ENCODE data around the gene DPH1.

The DPH1 gene

GRCh38 chr17:2050300-2051060, 20.5 kb downstream of the DPH1 start:
- DNase-seq = peak; percentile 85

DNA sequence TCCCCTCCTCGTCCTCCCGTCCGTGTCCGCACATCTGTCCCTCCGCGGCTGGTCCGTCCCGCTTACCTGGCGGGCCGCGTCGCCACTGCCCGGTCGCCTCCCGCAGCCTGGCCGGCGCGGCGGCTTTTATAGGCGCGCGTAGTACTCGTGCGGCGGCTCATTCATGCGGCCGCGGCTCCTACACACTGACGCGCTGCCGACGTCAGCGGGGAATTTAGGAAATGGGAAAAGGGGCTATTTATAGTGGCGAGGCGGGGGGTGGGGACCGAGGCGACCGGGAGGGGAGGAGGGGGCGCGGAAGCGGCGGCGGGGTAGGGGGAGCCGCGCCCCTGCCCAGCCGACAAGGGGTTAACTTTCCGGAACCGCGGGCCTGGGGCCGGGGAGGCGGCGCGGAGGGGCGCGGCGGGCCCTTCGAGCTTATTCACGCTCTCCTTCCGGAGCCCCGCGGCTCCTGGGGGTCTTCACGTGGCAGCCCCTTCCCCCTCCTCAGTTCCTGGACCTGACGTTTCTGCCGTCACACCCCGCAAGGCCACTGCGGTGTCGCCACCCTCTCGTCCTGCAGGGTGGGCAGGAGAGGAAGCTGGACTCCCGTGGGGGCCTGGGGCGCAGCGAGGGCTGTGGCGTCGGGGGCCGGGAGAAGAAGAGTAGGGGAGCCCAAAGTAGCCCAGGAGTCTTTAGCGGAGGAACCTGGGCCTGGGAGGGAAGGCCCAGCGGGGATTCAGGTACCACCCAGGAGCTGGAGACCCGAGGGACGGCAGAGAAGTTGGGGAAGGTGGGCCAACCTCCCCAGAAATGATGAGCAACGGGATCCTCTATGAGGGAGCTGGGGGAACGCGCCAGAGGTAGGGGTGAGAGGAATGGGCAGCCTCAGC, 21.3 kb downstream of the DPH1 start:
- DNase-seq = no peak

DNA sequence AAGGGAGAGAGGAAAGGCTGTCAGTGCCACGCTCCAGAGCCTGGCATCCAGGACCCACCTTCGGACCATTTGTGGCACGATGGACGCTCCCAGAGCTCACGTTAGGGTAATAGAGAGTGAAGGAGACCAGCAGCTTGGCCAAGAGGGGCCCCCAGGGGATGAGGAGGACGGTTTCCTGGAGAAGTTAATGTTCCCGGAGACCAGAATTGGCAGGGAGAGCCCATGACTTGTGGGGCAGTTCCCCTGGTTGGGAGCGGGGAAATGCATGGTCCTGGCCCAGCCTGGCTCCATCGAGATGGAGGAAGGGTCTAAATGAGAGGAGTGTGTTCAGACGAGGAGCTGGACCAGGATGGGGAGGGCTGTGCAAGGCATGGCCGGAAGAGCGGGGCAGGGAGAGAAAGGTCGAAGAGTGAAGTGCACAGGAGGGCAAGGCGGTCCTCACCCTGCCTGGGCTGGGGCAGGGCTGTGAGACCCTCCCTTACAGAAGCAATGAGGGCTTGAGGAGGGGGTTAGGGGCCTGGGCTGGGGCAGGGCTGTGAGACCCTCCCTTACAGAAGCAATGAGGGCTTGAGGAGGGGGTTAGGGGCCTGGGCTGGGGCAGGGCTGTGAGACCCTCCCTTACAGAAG, 22.1 kb downstream of the DPH1 start:
- DNase-seq = no peak

- DNase-seq = peak; percentile 81
Observed at GRCh38 chr17:2053380-2054261, 23.7 kb downstream of the DPH1 start.

DNA sequence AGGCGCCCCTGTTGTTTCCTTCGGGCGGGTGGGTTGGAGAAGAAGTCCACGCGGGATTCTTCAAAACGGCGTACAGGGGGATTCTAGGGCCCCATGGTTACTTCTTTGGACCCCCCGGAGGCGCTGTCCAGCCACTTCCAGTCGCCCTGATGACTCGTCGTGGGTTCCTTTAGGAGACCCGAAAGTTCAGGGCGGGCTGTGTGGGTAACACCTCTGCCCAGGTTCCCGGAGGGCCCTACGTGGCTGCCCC, 24.2 kb downstream of the DPH1 start:
- peak; percentile 67 for DNase-seq

DNA sequence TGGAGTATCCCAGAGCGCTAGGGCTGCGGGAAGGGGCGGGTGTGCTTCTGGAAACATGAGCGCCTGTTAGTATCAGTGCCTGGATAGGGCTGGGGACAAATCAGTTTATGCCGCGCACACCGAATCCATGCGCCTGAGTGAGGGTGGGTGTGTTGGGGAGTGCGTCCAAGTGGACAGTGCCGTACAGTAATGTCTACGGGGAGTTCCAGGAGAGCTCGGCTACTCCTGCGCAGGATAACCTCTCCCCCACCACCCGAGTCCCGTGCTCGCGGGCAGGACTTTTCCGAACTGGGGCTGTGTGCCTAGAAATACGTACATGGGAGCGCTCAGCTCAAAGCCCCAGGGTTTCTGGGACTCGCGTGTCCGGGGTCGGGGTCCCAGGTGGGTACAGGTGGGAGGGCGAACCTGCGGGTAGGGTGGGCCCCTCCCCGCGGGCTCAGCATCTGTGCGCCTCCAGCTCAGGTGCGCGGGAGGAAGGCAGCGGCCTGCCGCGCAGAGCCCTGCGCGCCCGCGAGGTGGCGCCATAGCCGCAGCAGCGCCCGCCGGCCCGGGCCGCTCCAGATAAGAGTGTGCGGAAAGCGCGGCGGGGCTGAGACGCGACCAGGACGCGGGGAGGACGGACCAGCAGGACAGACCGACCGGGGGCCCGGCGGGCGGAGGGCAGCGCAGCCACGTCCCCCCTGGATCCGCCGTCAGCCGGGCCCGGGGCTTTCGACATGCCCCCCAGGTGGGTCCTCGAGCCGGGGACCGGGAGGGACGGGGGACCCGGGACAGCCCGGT, 24.7 kb downstream of the DPH1 start, which contains the start of gene HIC1:
HIC1 (plus strand) TSS at position 592 of the 780 bp plus-strand sequence. CDS start 1,588 bp downstream, outside the sequence.
- peak; percentile 88 for DNase-seq

DNA sequence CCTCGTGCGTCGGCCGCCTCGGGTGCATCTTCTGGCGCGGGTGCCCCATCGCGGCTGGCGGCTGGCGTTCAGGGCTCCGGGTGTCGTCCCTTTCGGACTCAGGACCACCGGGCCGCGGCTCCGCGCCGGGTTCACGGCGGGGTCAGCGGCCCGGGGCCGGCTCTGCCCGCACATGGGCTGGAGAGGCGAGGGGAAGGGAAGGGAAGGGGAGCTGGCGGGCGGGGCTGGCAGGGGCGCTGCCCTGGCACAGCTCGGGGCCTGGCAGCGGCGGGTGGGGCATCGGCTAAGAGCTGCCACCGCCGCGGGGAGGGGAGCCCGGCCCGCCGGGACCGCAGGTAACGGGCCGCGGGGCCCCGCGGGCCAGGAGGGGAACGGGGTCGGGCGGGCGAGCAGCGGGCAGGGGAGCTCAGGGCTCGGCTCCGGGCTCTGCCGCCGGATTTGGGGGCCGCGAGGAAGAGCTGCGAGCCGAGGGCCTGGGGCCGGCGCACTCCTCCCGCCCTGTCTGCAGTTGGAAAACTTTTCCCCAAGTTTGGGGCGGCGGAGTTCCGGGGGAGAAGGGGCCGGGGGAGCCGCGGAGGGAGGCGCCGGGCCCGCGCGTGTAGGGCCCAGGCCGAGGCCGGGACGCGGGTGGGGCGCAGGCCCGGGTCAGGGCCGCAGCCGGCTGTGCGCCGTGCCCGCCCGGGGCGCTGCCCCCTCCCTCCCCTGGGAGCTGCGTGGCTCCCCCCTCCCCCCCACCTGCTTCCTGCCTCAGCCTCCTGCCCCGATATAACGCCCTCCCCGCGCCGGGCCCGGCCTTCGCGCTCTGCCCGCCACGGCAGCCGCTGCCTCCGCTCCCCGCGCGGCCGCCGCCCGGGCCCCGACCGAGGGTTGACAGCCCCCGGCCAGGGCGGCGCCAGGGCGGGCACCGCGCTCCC, 25.6 kb downstream of the DPH1 start:
- DNase-seq = peak; percentile 49

- peak; percentile 72 for DNase-seq
Observed at GRCh38 chr17:2056206-2057174, 26.5 kb downstream of the DPH1 start.

- DNase-seq = peak; percentile 50
Observed at GRCh38 chr17:2057175-2057759, 27.3 kb downstream of the DPH1 start.

DNA sequence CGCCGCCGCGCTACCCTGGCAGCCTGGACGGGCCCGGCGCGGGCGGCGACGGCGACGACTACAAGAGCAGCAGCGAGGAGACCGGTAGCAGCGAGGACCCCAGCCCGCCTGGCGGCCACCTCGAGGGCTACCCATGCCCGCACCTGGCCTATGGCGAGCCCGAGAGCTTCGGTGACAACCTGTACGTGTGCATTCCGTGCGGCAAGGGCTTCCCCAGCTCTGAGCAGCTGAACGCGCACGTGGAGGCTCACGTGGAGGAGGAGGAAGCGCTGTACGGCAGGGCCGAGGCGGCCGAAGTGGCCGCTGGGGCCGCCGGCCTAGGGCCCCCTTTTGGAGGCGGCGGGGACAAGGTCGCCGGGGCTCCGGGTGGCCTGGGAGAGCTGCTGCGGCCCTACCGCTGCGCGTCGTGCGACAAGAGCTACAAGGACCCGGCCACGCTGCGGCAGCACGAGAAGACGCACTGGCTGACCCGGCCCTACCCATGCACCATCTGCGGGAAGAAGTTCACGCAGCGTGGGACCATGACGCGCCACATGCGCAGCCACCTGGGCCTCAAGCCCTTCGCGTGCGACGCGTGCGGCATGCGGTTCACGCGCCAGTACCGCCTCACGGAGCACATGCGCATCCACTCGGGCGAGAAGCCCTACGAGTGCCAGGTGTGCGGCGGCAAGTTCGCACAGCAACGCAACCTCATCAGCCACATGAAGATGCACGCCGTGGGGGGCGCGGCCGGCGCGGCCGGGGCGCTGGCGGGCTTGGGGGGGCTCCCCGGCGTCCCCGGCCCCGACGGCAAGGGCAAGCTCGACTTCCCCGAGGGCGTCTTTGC, 28.0 kb downstream of the DPH1 start:
- DNase-seq = no peak

DNA sequence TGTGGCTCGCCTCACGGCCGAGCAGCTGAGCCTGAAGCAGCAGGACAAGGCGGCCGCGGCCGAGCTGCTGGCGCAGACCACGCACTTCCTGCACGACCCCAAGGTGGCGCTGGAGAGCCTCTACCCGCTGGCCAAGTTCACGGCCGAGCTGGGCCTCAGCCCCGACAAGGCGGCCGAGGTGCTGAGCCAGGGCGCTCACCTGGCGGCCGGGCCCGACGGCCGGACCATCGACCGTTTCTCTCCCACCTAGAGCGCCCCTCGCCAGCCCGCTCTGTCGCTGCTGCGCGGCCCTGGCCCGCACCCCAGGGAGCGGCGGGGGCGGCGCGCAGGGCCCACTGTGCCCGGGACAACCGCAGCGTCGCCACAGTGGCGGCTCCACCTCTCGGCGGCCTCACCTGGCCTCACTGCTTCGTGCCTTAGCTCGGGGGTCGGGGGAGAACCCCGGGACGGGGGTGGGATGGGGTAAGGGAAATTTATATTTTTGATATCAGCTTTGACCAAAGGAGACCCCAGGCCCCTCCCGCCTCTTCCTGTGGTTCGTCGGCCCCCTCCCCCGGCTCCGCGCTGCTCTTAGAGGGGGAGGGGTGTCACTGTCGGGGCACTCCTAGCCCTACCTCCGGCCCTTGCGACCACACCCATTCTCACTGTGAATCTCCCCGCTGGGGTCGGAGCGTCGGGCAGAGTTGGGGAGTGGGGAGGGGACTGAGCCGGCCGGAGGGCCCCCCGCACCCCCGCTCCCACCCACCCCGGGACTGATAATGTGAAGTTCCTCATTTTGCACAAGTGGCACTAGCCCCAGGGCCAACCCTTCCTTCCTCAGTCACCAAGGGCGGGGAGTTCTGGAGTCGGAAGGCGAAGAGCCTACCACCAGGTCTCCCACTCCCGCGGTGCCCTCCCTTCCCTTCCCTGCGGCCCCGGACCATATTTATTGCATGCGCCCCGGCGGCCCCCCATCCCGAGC, 28.9 kb downstream of the DPH1 start:
- DNase-seq = peak; percentile 75

DNA sequence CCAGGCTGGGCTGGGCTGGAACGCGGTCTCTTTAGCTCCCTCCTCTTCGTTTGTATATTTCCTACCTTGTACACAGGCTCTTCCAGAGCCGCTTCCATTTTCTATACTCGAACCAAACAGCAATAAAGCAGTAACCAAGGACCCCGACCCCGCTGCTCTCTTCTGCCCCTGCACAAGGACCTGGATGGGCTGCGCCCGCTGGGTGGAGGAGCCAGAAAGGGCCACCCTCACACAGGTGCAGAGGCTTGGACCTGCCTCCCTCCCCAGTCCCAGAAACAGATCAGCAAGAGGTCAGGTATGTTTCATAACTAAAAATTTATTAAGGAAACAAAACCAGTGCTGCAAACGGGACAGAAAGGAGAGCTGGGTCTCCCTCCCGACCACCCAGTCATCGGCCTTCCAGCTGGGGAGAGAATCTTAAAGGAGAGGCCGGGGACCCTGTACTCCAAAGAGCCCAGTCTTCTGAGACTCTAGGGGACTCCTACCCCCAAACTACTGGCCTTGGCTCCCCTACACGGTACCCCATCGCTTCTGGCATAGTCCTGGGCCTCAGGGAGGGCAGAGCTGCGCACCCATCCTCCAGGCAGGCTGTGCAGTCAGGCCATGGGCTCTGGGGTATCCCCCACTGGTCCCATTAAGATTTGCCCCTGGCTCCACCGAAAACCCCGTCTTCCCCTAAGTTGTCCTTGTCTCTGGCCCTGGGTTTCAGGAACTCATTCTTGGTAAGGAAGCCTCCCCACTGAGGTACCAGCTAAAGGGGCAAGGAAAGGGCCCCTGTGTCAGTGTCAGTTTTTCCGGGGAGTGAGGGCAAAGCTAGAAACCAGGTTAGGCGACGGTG, 29.8 kb downstream of the DPH1 start:
- DNase-seq = no peak

- no peak for DNase-seq
Observed at GRCh38 chr17:2060385-2060658, 30.4 kb downstream of the DPH1 start.

- no peak for DNase-seq
Observed at GRCh38 chr17:2060681-2061440, 30.9 kb downstream of the DPH1 start.

- no peak for DNase-seq
Observed at GRCh38 chr17:2061441-2061958, 31.5 kb downstream of the DPH1 start.

Measured in activated T-cell treated with anti-CD3 and anti-CD28 coated beads, Interleukin-2, amount 50 U/mL, for 1 hour (primary cell).